Muscle of back (tissue), 11 donors: ENCODE results near the gene GPBP1L1. TPM values are rescaled to one million over a fixed set of nuclear protein-coding genes. Genes with fewer than 3 reads are reported as not detected.
"Not testable (repeated sequence)": the region's sequence is repeated elsewhere in the genome, so short reads cannot be mapped to it uniquely, and the experiment has no call there.

Experiments used
- DNase-seq, 3 donors: peaks; one replicate each; pipeline versions ENCODE4 v3.0.0 to v3.0.0-alpha.2; 2013
- polyA plus RNA-seq, 10 donors: library from polyadenylated mRNA; unstranded; fragments of 120-200 nt; gene quantifications; one replicate each; pipeline ENCODE4 v1.2.1, GENCODE V29; 2013; ENCODE audit not compliant: insufficient read length in 10 of 10

GPBP1L1 gene
- polyA plus RNA-seq, 10 donors: 47.1 to 76.8 (median 64.6) TPM

- DNase-seq: no peak
Observed at GRCh38 chr1:45684402-45684801, 1.9 kb downstream of the GPBP1L1 start.

- DNase-seq: no peak
Observed at GRCh38 chr1:45682942-45683341, 3.4 kb downstream of the GPBP1L1 start.

GRCh38 chr1:45679123-45679522, 7.2 kb downstream of the GPBP1L1 start:
- no peak for DNase-seq

- DNase-seq: no peak
Observed at GRCh38 chr1:45678489-45678888, 7.8 kb downstream of the GPBP1L1 start.

GRCh38 chr1:45677751-45678245, 8.5 kb downstream of the GPBP1L1 start:
- no peak for DNase-seq

- DNase-seq: not testable (repeated sequence)
Observed at GRCh38 chr1:45676553-45676952, 9.8 kb downstream of the GPBP1L1 start.

- DNase-seq: no peak
Observed at GRCh38 chr1:45674478-45674877, 11.9 kb downstream of the GPBP1L1 start.

- DNase-seq: no peak
Observed at GRCh38 chr1:45673956-45674355, 12.4 kb downstream of the GPBP1L1 start.

- peak in 1 of 3 donors; percentile 14 for DNase-seq
Observed at GRCh38 chr1:45669859-45670655, 16.3 kb downstream of the GPBP1L1 start.

GRCh38 chr1:45669379-45669778, 17.0 kb downstream of the GPBP1L1 start:
- DNase-seq: no peak

GRCh38 chr1:45668526-45668925, 17.8 kb downstream of the GPBP1L1 start:
- no peak for DNase-seq

- no peak for DNase-seq
Observed at GRCh38 chr1:45667321-45668111, 18.8 kb downstream of the GPBP1L1 start.

- no peak for DNase-seq
Observed at GRCh38 chr1:45666836-45667235, 19.5 kb downstream of the GPBP1L1 start.

- DNase-seq: no peak
Observed at GRCh38 chr1:45660336-45660735, 26.0 kb downstream of the GPBP1L1 start.

GRCh38 chr1:45659222-45659621, 27.1 kb downstream of the GPBP1L1 start:
- DNase-seq: no peak

- no peak for DNase-seq
Observed at GRCh38 chr1:45658171-45658570, 28.2 kb downstream of the GPBP1L1 start.

- DNase-seq: no peak
Observed at GRCh38 chr1:45656573-45657226, 29.6 kb downstream of the GPBP1L1 start.

GRCh38 chr1:45654540-45655280, 31.6 kb downstream of the GPBP1L1 start:
- no peak for DNase-seq

- DNase-seq: peak in 1 of 3 donors; percentile 30
Observed at GRCh38 chr1:45647248-45648021, 38.9 kb downstream of the GPBP1L1 start.

- DNase-seq: no peak
Observed at GRCh38 chr1:45644661-45645060, 41.7 kb downstream of the GPBP1L1 start.

GRCh38 chr1:45643978-45644377, 42.4 kb downstream of the GPBP1L1 start:
- no peak for DNase-seq
